DOHH2 (cell line): ENCODE data around the gene THBS2.

ENCODE experiments used
- H3F3A ChIP-seq: fragments of 200-600 bp; sonication (generic), shearing (Covaris generic); 2 replicates; pipeline ENCODE4 v1.6.0; 2016; ENCODE audit warnings: antibody characterized with exemption, mild to moderate bottlenecking; ENCODE audit not compliant: control insufficient read depth, insufficient read depth
- H3K27ac ChIP-seq: fragments of 200-600 bp; sonication (generic); 2 replicates; pipeline ENCODE4 v1.5.1; 2014; ENCODE audit warnings: low read depth, mild to moderate bottlenecking, low read length, moderate library complexity
- H3K27me3 ChIP-seq: fragments of 200-600 bp; sonication (generic); 2 replicates; pipeline ENCODE4 v1.6.1; 2014; ENCODE audit warnings: mild to moderate bottlenecking, low read length, mixed read lengths; ENCODE audit not compliant: control insufficient read depth
- H3K36me3 ChIP-seq: fragments of 200-600 bp; sonication (generic); 2 replicates; pipeline ENCODE4 v1.6.1; 2014; ENCODE audit warnings: mild to moderate bottlenecking, low read length, moderate library complexity, mixed read lengths; ENCODE audit not compliant: control insufficient read depth
- H3K4me1 ChIP-seq: fragments of 200-600 bp; sonication (generic); 2 replicates; pipeline ENCODE4 v1.6.1; 2014; ENCODE audit warnings: mild to moderate bottlenecking, low read length, mixed read lengths; ENCODE audit not compliant: control insufficient read depth
- H3K4me2 ChIP-seq: fragments of 200-600 bp; sonication (generic); 2 replicates; pipeline ENCODE4 v1.6.0; 2014; ENCODE audit warnings: mild to moderate bottlenecking, low read length, moderate library complexity
- H3K4me3 ChIP-seq: fragments of 200-600 bp; sonication (generic); 2 replicates; pipeline ENCODE4 v1.5.1; 2014; ENCODE audit warnings: mild to moderate bottlenecking, low read length, mixed read lengths
- H3K79me2 ChIP-seq: fragments of 200-600 bp; sonication (generic); 2 replicates; pipeline ENCODE4 v1.6.1; 2014; ENCODE audit warnings: mild to moderate bottlenecking, low read length, mixed read lengths; ENCODE audit not compliant: control insufficient read depth
- H3K9me2 ChIP-seq: fragments of 200-600 bp; sonication (generic); replicated peaks from 2 replicates; pipeline ENCODE4 v1.6.1; 2014; ENCODE audit warnings: mild to moderate bottlenecking, low read length, mixed read lengths; ENCODE audit not compliant: control insufficient read depth
- H3K9me3 ChIP-seq: fragments of 200-600 bp; sonication (generic); 2 replicates; pipeline ENCODE4 v1.6.1; 2014; ENCODE audit warnings: antibody characterized with exemption, low read length, mixed read lengths; ENCODE audit not compliant: control insufficient read depth, insufficient read depth
- H4K20me1 ChIP-seq: fragments of 200-600 bp; sonication (generic); 2 replicates; pipeline ENCODE4 v1.6.0; 2014; ENCODE audit warnings: low read depth, mild to moderate bottlenecking, antibody characterized with exemption, low read length, moderate library complexity; ENCODE audit not compliant: control insufficient read depth, insufficient read depth
- CTCF ChIP-seq: fragments of 200-600 bp; sonication (generic); IDR thresholded peaks from one replicate; pipeline ENCODE4 v1.5.1; 2014; ENCODE audit warnings: antibody characterized with exemption, mild to moderate bottlenecking, low read depth, low read length; ENCODE audit not compliant: poor library complexity, severe bottlenecking
- EZH2phosphoT487 ChIP-seq: fragments of 200-600 bp; sonication (generic); IDR thresholded peaks from 2 replicates; pipeline ENCODE4 v1.6.1; 2017; ENCODE audit warnings: borderline replicate concordance, mild to moderate bottlenecking, antibody characterized with exemption, low read length, moderate library complexity, mixed read lengths

The THBS2 gene

GRCh38 chr6:169288591-169288990, 34.9 kb upstream of the THBS2 start:
- no peak overlapping the region for H3K27ac ChIP-seq
- H3K4me2 ChIP-seq = no peak overlapping the region
- no peak overlapping the region for H3K4me3 ChIP-seq
- H3K9me3 ChIP-seq = no peaks in the 10 kb centered on the region
- H3K4me1 ChIP-seq = no peaks in the 10 kb centered on the region
- TF ChIP-seq EZH2phosphoT487 = no peak
- H3K79me2 ChIP-seq = no peaks in the 10 kb centered on the region
- no peaks in the 10 kb centered on the region for H3F3A ChIP-seq
- H3K36me3 ChIP-seq = no peaks in the 10 kb centered on the region
- no peaks in the 10 kb centered on the region for H4K20me1 ChIP-seq
- H3K27me3 ChIP-seq = no peaks in the 10 kb centered on the region
- H3K9me2 ChIP-seq = no peaks in the 10 kb centered on the region

- Histone ChIP-seq H3K4me3 (no peak overlapping the region), H3K4me2 (no peak overlapping the region), H3F3A (no peaks in the 10 kb centered on the region), H3K79me2 (no peaks in the 10 kb centered on the region), H3K4me1 (no peaks in the 10 kb centered on the region), H3K9me3 (no peaks in the 10 kb centered on the region), H3K36me3 (no peaks in the 10 kb centered on the region), H4K20me1 (no peaks in the 10 kb centered on the region), H3K27ac (no peak overlapping the region), H3K27me3 (no peaks in the 10 kb centered on the region), H3K9me2 (no peaks in the 10 kb centered on the region)
- TF ChIP-seq EZH2phosphoT487 = no peak
- TF ChIP-seq CTCF = no peak
Measured at GRCh38 chr6:169287675-169288074, 34.0 kb upstream of the THBS2 start.

- TF ChIP-seq EZH2phosphoT487 (no peak), CTCF (no peak)
- no peaks in the 10 kb centered on the region for H3K79me2 ChIP-seq
- H3K4me3 ChIP-seq = no peak overlapping the region
- no peaks in the 10 kb centered on the region for H3K4me1 ChIP-seq
- no peaks in the 10 kb centered on the region for H3K27me3 ChIP-seq
- no peak overlapping the region for H3K4me2 ChIP-seq
- H3F3A ChIP-seq = no peaks in the 10 kb centered on the region
- no peaks in the 10 kb centered on the region for H4K20me1 ChIP-seq
- H3K27ac ChIP-seq = no peak overlapping the region
- no peaks in the 10 kb centered on the region for H3K9me2 ChIP-seq
- no peaks in the 10 kb centered on the region for H3K36me3 ChIP-seq
- H3K9me3 ChIP-seq = no peaks in the 10 kb centered on the region
Measured at GRCh38 chr6:169286961-169287360, 33.3 kb upstream of the THBS2 start.

GRCh38 chr6:169285165-169285564, 31.5 kb upstream of the THBS2 start:
- Histone ChIP-seq H3K27ac (no peak overlapping the region), H3K4me2 (no peak overlapping the region), H3K9me3 (no peaks in the 10 kb centered on the region), H4K20me1 (no peaks in the 10 kb centered on the region), H3F3A (no peaks in the 10 kb centered on the region), H3K4me1 (no peaks in the 10 kb centered on the region), H3K27me3 (no peaks in the 10 kb centered on the region), H3K9me2 (no peaks in the 10 kb centered on the region), H3K36me3 (no peaks in the 10 kb centered on the region), H3K4me3 (no peak overlapping the region), H3K79me2 (no peaks in the 10 kb centered on the region)
- no peak for TF ChIP-seq CTCF
- no peak for TF ChIP-seq EZH2phosphoT487
